Measurements from ENCODE around the gene CREG1.

- TF ChIP-seq CTCF (IDR thresholded peaks at IDR 0.05) (no peak), POLR2A (IDR thresholded peaks at IDR 0.05) (no peak), EP300 (IDR thresholded peaks at IDR 0.05) (no peak)
These were observed 50.7 kb downstream of the CREG1 start for GRCh38 chr1:167502719-167503462.
